ENCODE measurements around the gene ADAM30.

The ADAM30 gene

GRCh38 chr1:119868176-119868575 lies 28.1 kb downstream of the ADAM30 start:
- H2AFZ ChIP-seq: no peak overlapping the region
- H3K4me2 ChIP-seq (ENCODE audit: low read length): no peak overlapping the region
- no peak overlapping the region for H3K4me3 ChIP-seq (ENCODE audit: low read depth, low read length)
- no peak overlapping the region for H3K27ac ChIP-seq
- no peaks in the 10 kb centered on the region for H3K27me3 ChIP-seq (ENCODE audit: control insufficient read depth, insufficient read depth, low read length)
- TF ChIP-seq, protein P1, sequence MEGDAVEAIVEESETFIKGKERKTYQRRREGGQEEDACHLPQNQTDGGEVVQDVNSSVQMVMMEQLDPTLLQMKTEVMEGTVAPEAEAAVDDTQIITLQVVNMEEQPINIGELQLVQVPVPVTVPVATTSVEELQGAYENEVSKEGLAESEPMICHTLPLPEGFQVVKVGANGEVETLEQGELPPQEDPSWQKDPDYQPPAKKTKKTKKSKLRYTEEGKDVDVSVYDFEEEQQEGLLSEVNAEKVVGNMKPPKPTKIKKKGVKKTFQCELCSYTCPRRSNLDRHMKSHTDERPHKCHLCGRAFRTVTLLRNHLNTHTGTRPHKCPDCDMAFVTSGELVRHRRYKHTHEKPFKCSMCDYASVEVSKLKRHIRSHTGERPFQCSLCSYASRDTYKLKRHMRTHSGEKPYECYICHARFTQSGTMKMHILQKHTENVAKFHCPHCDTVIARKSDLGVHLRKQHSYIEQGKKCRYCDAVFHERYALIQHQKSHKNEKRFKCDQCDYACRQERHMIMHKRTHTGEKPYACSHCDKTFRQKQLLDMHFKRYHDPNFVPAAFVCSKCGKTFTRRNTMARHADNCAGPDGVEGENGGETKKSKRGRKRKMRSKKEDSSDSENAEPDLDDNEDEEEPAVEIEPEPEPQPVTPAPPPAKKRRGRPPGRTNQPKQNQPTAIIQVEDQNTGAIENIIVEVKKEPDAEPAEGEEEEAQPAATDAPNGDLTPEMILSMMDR (IDR thresholded peaks at IDR 0.05): no peak
- no peaks in the 10 kb centered on the region for H3K4me1 ChIP-seq
- no peaks in the 10 kb centered on the region for H3K79me2 ChIP-seq
- no peaks in the 10 kb centered on the region for H3K9me3 ChIP-seq (ENCODE audit: control insufficient read depth, low read length)
- H3K9ac ChIP-seq: no peak overlapping the region
- H3K36me3 ChIP-seq (ENCODE audit: control insufficient read depth, insufficient read depth, low read length): no peaks in the 10 kb centered on the region

- Histone ChIP-seq H3K4me2 (ENCODE audit: low read length) (no peak overlapping the region), H3K27ac (no peak overlapping the region)
- TF ChIP-seq, protein P1 (IDR thresholded peaks at IDR 0.05): no peak
Measured at GRCh38 chr1:119866451-119866850, 29.9 kb downstream of the ADAM30 start.

GRCh38 chr1:119865627-119866026 lies 30.7 kb downstream of the ADAM30 start:
- H3K4me1 ChIP-seq: no peaks in the 10 kb centered on the region
- H3K36me3 ChIP-seq (ENCODE audit: control insufficient read depth, insufficient read depth, low read length): no peaks in the 10 kb centered on the region
- TF ChIP-seq, protein P1 (IDR thresholded peaks at IDR 0.05): no peak
- H3K9me3 ChIP-seq (ENCODE audit: control insufficient read depth, low read length): no peaks in the 10 kb centered on the region
- H3K79me2 ChIP-seq: no peaks in the 10 kb centered on the region
- H3K27me3 ChIP-seq (ENCODE audit: control insufficient read depth, insufficient read depth, low read length): no peaks in the 10 kb centered on the region
- H2AFZ ChIP-seq: no peak overlapping the region
- H3K27ac ChIP-seq: no peak overlapping the region
- H3K9ac ChIP-seq: no peak overlapping the region
- no peak overlapping the region for H3K4me3 ChIP-seq (ENCODE audit: low read depth, low read length)
- H3K4me2 ChIP-seq (ENCODE audit: low read length): no peak overlapping the region

More at GRCh38 chr1:119866451-119866850, 29.9 kb downstream of the ADAM30 start:
- Histone ChIP-seq H3K36me3 (ENCODE audit: control insufficient read depth, insufficient read depth, low read length) (no peaks in the 10 kb centered on the region), H3K9me3 (ENCODE audit: control insufficient read depth, low read length) (no peaks in the 10 kb centered on the region), H2AFZ (no peak overlapping the region), H3K4me1 (no peaks in the 10 kb centered on the region), H3K9ac (no peak overlapping the region), H3K27me3 (ENCODE audit: control insufficient read depth, insufficient read depth, low read length) (no peaks in the 10 kb centered on the region), H3K4me3 (ENCODE audit: low read depth, low read length) (no peak overlapping the region), H3K79me2 (no peaks in the 10 kb centered on the region)

DNA sequence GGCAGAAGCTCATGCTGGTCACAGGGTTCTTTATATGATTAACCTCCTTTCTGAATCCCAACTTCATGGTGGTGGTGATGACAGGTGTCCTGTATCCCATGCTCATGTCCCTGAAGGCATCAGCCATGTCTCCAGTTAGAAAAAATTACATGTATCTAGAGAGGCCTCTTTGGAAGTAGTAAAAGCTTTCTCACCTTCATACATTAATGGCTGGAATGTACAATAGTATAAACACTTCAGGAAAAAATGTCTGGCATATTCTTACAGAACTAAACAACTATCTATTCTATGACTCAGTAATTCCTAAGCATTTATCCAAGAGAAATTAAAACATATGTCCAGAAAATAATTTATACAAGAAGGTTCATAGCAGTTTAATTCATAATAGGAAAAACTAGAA lies 34.0 kb downstream of the ADAM30 start:
- no peak overlapping the region for H3K9ac ChIP-seq
- no peak overlapping the region for H2AFZ ChIP-seq
- no peaks in the 10 kb centered on the region for H3K27me3 ChIP-seq (ENCODE audit: control insufficient read depth, insufficient read depth, low read length)
- H3K27ac ChIP-seq: no peak overlapping the region
- no peaks in the 10 kb centered on the region for H3K36me3 ChIP-seq (ENCODE audit: control insufficient read depth, insufficient read depth, low read length)
- no peaks in the 10 kb centered on the region for H3K4me1 ChIP-seq
- H3K79me2 ChIP-seq: no peaks in the 10 kb centered on the region
- TF ChIP-seq, protein P1 (IDR thresholded peaks at IDR 0.05): no peak
- no peaks in the 10 kb centered on the region for H3K9me3 ChIP-seq (ENCODE audit: control insufficient read depth, low read length)
- no peak overlapping the region for H3K4me2 ChIP-seq (ENCODE audit: low read length)
- no peak overlapping the region for H3K4me3 ChIP-seq (ENCODE audit: low read depth, low read length)

DNA sequence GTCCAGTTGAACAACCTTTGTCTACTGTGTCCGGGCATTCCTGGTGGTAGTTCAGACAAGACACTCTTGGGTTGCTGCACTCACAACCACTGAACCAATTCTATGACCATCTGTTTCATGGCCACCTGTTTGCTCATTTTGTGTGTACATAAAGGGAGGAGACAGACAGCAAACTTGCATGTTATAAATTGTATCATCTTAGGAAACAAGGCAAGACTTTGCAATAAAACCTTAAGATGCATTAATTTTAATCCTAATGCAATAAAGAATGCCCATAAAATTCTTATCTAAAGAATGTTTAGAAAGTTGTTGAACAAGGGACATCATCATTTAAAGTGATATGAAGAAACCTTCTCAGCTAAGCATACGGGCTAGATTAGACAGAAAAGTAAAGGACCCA lies 34.8 kb downstream of the ADAM30 start:
- Histone ChIP-seq H3K4me2 (ENCODE audit: low read length) (no peak overlapping the region), H3K36me3 (ENCODE audit: control insufficient read depth, insufficient read depth, low read length) (no peaks in the 10 kb centered on the region), H3K79me2 (no peaks in the 10 kb centered on the region), H3K4me3 (ENCODE audit: low read depth, low read length) (no peak overlapping the region), H2AFZ (no peak overlapping the region), H3K9me3 (ENCODE audit: control insufficient read depth, low read length) (no peaks in the 10 kb centered on the region), H3K4me1 (no peaks in the 10 kb centered on the region), H3K27ac (no peak overlapping the region), H3K27me3 (ENCODE audit: control insufficient read depth, insufficient read depth, low read length) (no peaks in the 10 kb centered on the region), H3K9ac (no peak overlapping the region)
- TF ChIP-seq, protein P1 (IDR thresholded peaks at IDR 0.05): no peak

Measured in parathyroid adenoma (tissue), 2 donors.